NCI-H146 treated with DMSO at 0.1 percent for 48 hours (cell line): ENCODE data around the gene VSIG10.
"Not testable (repeated sequence)": the region's sequence is repeated elsewhere in the genome, so short reads cannot be mapped to it uniquely, and the experiment has no call there.

ENCODE experiments used
- DNase-seq: peaks from one replicate; lab custom pipeline; 2025; ENCODE audit not compliant: unreplicated experiment; lab: John Stamatoyannopoulos, UW

The VSIG10 gene

GRCh38 chr12:118103601-118104382, at the start of gene VSIG10:
Gene VSIG10 (minus strand): TSS chr12:118104011. CDS start chr12:118103671, 340 bp downstream.
- peak; percentile 78 for DNase-seq

- DNase-seq: no peak
Observed at GRCh38 chr12:118151755-118152154, 47.9 kb upstream of the VSIG10 start.

- DNase-seq: no peak
Observed at GRCh38 chr12:118150625-118151024, 46.8 kb upstream of the VSIG10 start.

- no peak for DNase-seq
Observed at GRCh38 chr12:118148287-118148686, 44.5 kb upstream of the VSIG10 start.

- DNase-seq: no peak
Observed at GRCh38 chr12:118145798-118146156, 42.0 kb upstream of the VSIG10 start.

- DNase-seq: no peak
Observed at GRCh38 chr12:118145113-118145797, 41.4 kb upstream of the VSIG10 start.

- DNase-seq: no peak
Observed at GRCh38 chr12:118144499-118144898, 40.7 kb upstream of the VSIG10 start.

GRCh38 chr12:118140825-118141224, 37.0 kb upstream of the VSIG10 start:
- DNase-seq: no peak

GRCh38 chr12:118137148-118137678, 33.4 kb upstream of the VSIG10 start:
- DNase-seq: no peak

GRCh38 chr12:118136559-118137003, 32.8 kb upstream of the VSIG10 start:
- no peak for DNase-seq

GRCh38 chr12:118135788-118136558, 32.2 kb upstream of the VSIG10 start, which contains the start of gene PEBP1:
Gene PEBP1 (plus strand): TSS chr12:118136124. CDS start chr12:118136210, 86 bp downstream.
- DNase-seq: peak; percentile 89

GRCh38 chr12:118129436-118129835, 25.6 kb upstream of the VSIG10 start:
- DNase-seq: not testable (repeated sequence)

GRCh38 chr12:118127867-118128266, 24.1 kb upstream of the VSIG10 start:
- DNase-seq: no peak

GRCh38 chr12:118126119-118126757, 22.4 kb upstream of the VSIG10 start:
- DNase-seq: no peak

GRCh38 chr12:118125743-118126118, 21.9 kb upstream of the VSIG10 start:
- DNase-seq: no peak

GRCh38 chr12:118124333-118124874, 20.6 kb upstream of the VSIG10 start:
- no peak for DNase-seq

- no peak for DNase-seq
Observed at GRCh38 chr12:118122264-118122663, 18.5 kb upstream of the VSIG10 start.

- DNase-seq: peak; percentile 17
Observed at GRCh38 chr12:118120579-118121363, 17.0 kb upstream of the VSIG10 start.

- DNase-seq: no peak
Observed at GRCh38 chr12:118119449-118119879, 15.7 kb upstream of the VSIG10 start.

- DNase-seq: no peak
Observed at GRCh38 chr12:118109088-118109487, 5.3 kb upstream of the VSIG10 start.
